PC-9 (cell line): Measurements from ENCODE around the gene BAIAP2L1. TPM values are rescaled to one million over a fixed set of nuclear protein-coding genes. Genes with fewer than 3 reads are reported as not detected.
A peak's percentile ranks its signal among the peaks of the same experiment; 100 is the strongest.

Experiments
- BruUV-seq: library from RNA; stranded (reverse); fragments of 400-500 nt; replicated peaks from 2 replicates; lab custom pipeline; 2021; lab: Mats Ljungman, UMichigan
- CTCF ChIA-PET: fragments of 300-600 bp; sonication (Branson Sonifier 250); formaldehyde crosslinking; loops from one replicate; lab custom pipeline; 2022; ENCODE audit warnings: antibody characterized with exemption; lab: Charles Lee
- POLR2A ChIA-PET: fragments of 300-600 bp; sonication (Branson Sonifier 250); formaldehyde crosslinking; loops from one replicate; lab custom pipeline; 2022; ENCODE audit warnings: antibody characterized with exemption; ENCODE audit not compliant: unreplicated experiment; lab: Charles Lee
- DNase-seq, 2 experiments: peaks; one replicate each; pipeline versions ENCODE4 v3.0.0 to v3.0.0-alpha.2; 2015 to 2022; ENCODE audit warnings: mixed read lengths in 1 of 2
- H2AFZ ChIP-seq: fragments of 200-600 bp; sonication (generic); 2 replicates; pipeline ENCODE4 v1.8.1; 2017; ENCODE audit warnings: antibody characterized with exemption
- H3F3A ChIP-seq: fragments of 200-600 bp; sonication (generic); 2 replicates; pipeline ENCODE4 v1.8.1; 2017; ENCODE audit warnings: antibody characterized with exemption, mild to moderate bottlenecking, low read depth; ENCODE audit not compliant: insufficient read depth
- H3K27ac ChIP-seq: fragments of 200-600 bp; sonication (generic); 2 replicates; pipeline ENCODE4 v1.6.1; 2016; ENCODE audit warnings: mixed run types
- H3K27me3 ChIP-seq: fragments of 200-600 bp; sonication (generic); 2 replicates; pipeline ENCODE4 v1.6.1; 2016; ENCODE audit warnings: low read depth, mixed run types; ENCODE audit not compliant: insufficient read depth
- H3K36me3 ChIP-seq: fragments of 200-600 bp; sonication (generic); 2 replicates; pipeline ENCODE4 v1.6.1; 2016; ENCODE audit warnings: low read depth, mixed run types
- H3K4me1 ChIP-seq: fragments of 200-600 bp; sonication (generic); replicated peaks from 2 replicates; pipeline ENCODE4 v1.6.1; 2016; ENCODE audit warnings: mixed run types; ENCODE audit not compliant: insufficient read depth
- H3K4me2 ChIP-seq: fragments of 200-600 bp; sonication (generic); 2 replicates; pipeline ENCODE4 v1.6.1; 2017; ENCODE audit warnings: mixed run types
- H3K4me3 ChIP-seq: fragments of 200-600 bp; sonication (generic); 2 replicates; pipeline ENCODE4 v1.6.1; 2016; ENCODE audit warnings: mixed run types
- H3K79me2 ChIP-seq: fragments of 200-600 bp; sonication (generic); 2 replicates; pipeline ENCODE4 v1.6.1; 2017; ENCODE audit warnings: low read depth, mixed run types
- H3K9me2 ChIP-seq: fragments of 200-600 bp; sonication (generic); 2 replicates; pipeline ENCODE4 v1.8.1; 2017; ENCODE audit warnings: mild to moderate bottlenecking; ENCODE audit not compliant: insufficient read depth
- H3K9me3 ChIP-seq: fragments of 200-600 bp; sonication (generic); 2 replicates; pipeline ENCODE4 v1.8.1; 2016; ENCODE audit warnings: low read depth; ENCODE audit not compliant: insufficient read depth
- H4K20me1 ChIP-seq: fragments of 200-600 bp; sonication (generic); 2 replicates; pipeline ENCODE4 v1.8.1; 2017; ENCODE audit not compliant: insufficient read depth
- CTCF ChIP-seq: fragments of 200-600 bp; sonication (generic); conservative IDR thresholded peaks from 2 replicates; pipeline ENCODE4 v1.6.1; 2017; ENCODE audit warnings: mixed run types, antibody characterized with exemption, mild to moderate bottlenecking, moderate library complexity
- EZH2 ChIP-seq: fragments of 200-600 bp; sonication (generic); IDR thresholded peaks from 2 replicates; pipeline ENCODE4 v1.8.0; 2017; ENCODE audit warnings: antibody characterized with exemption, low read depth
- intact Hi-C: fragments of 100-400 bp; cut with micrococcal nuclease; formaldehyde crosslinking; loops from one replicate; pipeline ENCODE4 v1.10.0; 2022; ENCODE audit not compliant: unreplicated experiment
- total RNA-seq: library from RNA; stranded (reverse); gene quantifications from 2 replicates; pipeline ENCODE4 v1.2.3, GENCODE V29; 2021

Gene BAIAP2L1
- total RNA-seq, 1 experiment from 2014 or later: 89.4 TPM

- Histone ChIP-seq H3K27ac (no peak overlapping the region), H3K9me3 (no peaks in the 10 kb centered on the region), H3K4me1 (peaks cover 33% of the 10 kb centered on the region), H4K20me1 (peaks cover 20% of the 10 kb centered on the region), H3K36me3 (peaks cover 8% of the 10 kb centered on the region; the same call in 1 of the 2 replicates), H3K4me2 (no peak overlapping the region), H3K9me2 (no peaks in the 10 kb centered on the region), H3K27me3 (no peaks in the 10 kb centered on the region), H2AFZ (no peak overlapping the region), H3F3A (peaks cover 16% of the 10 kb centered on the region; the same call in 1 of the 2 replicates), H3K4me3 (no peak overlapping the region), H3K79me2 (peaks cover 97% of the 10 kb centered on the region)
- BruUV-seq: no TSS peak
- ChIA-PET CTCF (interaction anchor here (0.6 kb wide), 1 partner anchor 501 kb away, joined by 8 read pairs; no protein-coding TSS in a partner anchor), POLR2A (no interaction called here)
- no peak for DNase-seq
- TF ChIP-seq CTCF (no peak), EZH2 (no peak)
- intact Hi-C loops: no loop called here
These were observed 26.6 kb downstream of the BAIAP2L1 start for GRCh38 chr7:98374285-98374680.

- H3K79me2 ChIP-seq: peaks cover 97% of the 10 kb centered on the region
- POLR2A ChIA-PET: no interaction called here
- DNase-seq: no peak
- no peak for TF ChIP-seq CTCF
- no peak for TF ChIP-seq EZH2
- H3K27ac ChIP-seq: peak overlapping the region; percentile 40; the same call in 1 of the 2 replicates
- H3K4me3 ChIP-seq: no peak overlapping the region
- H3K36me3 ChIP-seq: peaks cover 15% of the 10 kb centered on the region
- no peak overlapping the region for H2AFZ ChIP-seq
- H3K27me3 ChIP-seq: no peaks in the 10 kb centered on the region
- peaks cover 13% of the 10 kb centered on the region; the same call in 1 of the 2 replicates for H4K20me1 ChIP-seq
- H3K9me3 ChIP-seq: no peaks in the 10 kb centered on the region
- H3F3A ChIP-seq: peaks cover 16% of the 10 kb centered on the region; the same call in 1 of the 2 replicates
- no TSS peak for BruUV-seq
- no peaks in the 10 kb centered on the region for H3K9me2 ChIP-seq
- H3K4me1 ChIP-seq: peaks cover 33% of the 10 kb centered on the region
- H3K4me2 ChIP-seq: no peak overlapping the region
- CTCF ChIA-PET: interaction anchor here (0.6 kb wide), 1 partner anchor 480 kb away, joined by 4 read pairs; no protein-coding TSS in a partner anchor
- intact Hi-C loops: no loop called here
These were observed 27.9 kb downstream of the BAIAP2L1 start for GRCh38 chr7:98372993-98373392.

GRCh38 chr7:98369726-98370125 lies 31.2 kb downstream of the BAIAP2L1 start:
- H3K79me2 ChIP-seq: peaks cover 97% of the 10 kb centered on the region
- CTCF ChIA-PET: no interaction called here

More at GRCh38 chr7:98369726-98370125, 31.2 kb downstream of the BAIAP2L1 start:
- H3K27me3 ChIP-seq: no peaks in the 10 kb centered on the region
- H3K9me2 ChIP-seq: no peaks in the 10 kb centered on the region
- intact Hi-C loops: no loop called here
- H3K9me3 ChIP-seq: no peaks in the 10 kb centered on the region
- TF ChIP-seq CTCF (no peak), EZH2 (no peak)
- no peak overlapping the region for H3K27ac ChIP-seq
- H3F3A ChIP-seq: peaks cover 16% of the 10 kb centered on the region; the same call in 1 of the 2 replicates
- BruUV-seq: no TSS peak
- no peak for DNase-seq
- POLR2A ChIA-PET: no interaction called here
- H3K36me3 ChIP-seq: peaks cover 15% of the 10 kb centered on the region
- no peak overlapping the region for H3K4me2 ChIP-seq
- H4K20me1 ChIP-seq: peaks cover 4% of the 10 kb centered on the region; the same call in 1 of the 2 replicates
- H3K4me1 ChIP-seq: peaks cover 33% of the 10 kb centered on the region
- no peak overlapping the region for H3K4me3 ChIP-seq
- no peak overlapping the region for H2AFZ ChIP-seq
